A673 (cell line): ENCODE results near the gene PRTFDC1. TPM values are rescaled to one million over a fixed set of nuclear protein-coding genes. Genes with fewer than 3 reads are reported as not detected.

Experiments used
- BruUV-seq: library from RNA; stranded (reverse); fragments of 400-500 nt; replicated peaks from 2 replicates; lab custom pipeline; 2021; lab: Mats Ljungman, UMichigan
- CTCF ChIA-PET: fragments of 300-600 bp; sonication (Branson Sonifier 250); formaldehyde crosslinking; loops from one replicate; lab custom pipeline; 2022; ENCODE audit warnings: antibody characterized with exemption; lab: Charles Lee
- POLR2A ChIA-PET: fragments of 300-600 bp; sonication (Branson Sonifier 250); formaldehyde crosslinking; loops from one replicate; lab custom pipeline; 2022; ENCODE audit warnings: antibody characterized with exemption; ENCODE audit not compliant: low non-redundant PET; lab: Charles Lee
- DNase-seq: peaks from one replicate; pipeline ENCODE4 v3.0.0-alpha.2; 2015; ENCODE audit warnings: low spot score
- H3K27ac ChIP-seq: fragments of 200-600 bp; sonication (generic); 2 replicates; pipeline ENCODE4 v1.5.1; 2016; ENCODE audit warnings: mixed run types, low read depth, mild to moderate bottlenecking, mixed read lengths, antibody characterized with exemption, low read length; ENCODE audit not compliant: poor library complexity, severe bottlenecking
- H3K27me3 ChIP-seq: fragments of 200-600 bp; sonication (generic); replicated peaks from 2 replicates; pipeline ENCODE4 v1.6.1; 2017; ENCODE audit warnings: mixed run types, low read depth, mild to moderate bottlenecking, mixed read lengths, antibody characterized with exemption, low read length; ENCODE audit not compliant: insufficient read depth, poor library complexity
- H3K36me3 ChIP-seq: fragments of 200-600 bp; sonication (generic); 2 replicates; pipeline ENCODE4 v1.6.1; 2016; ENCODE audit warnings: mixed run types, mild to moderate bottlenecking, mixed read lengths, antibody characterized with exemption, low read length; ENCODE audit not compliant: insufficient read depth, poor library complexity, severe bottlenecking
- H3K4me1 ChIP-seq: fragments of 200-600 bp; sonication (generic); 2 replicates; pipeline ENCODE4 v1.6.1; 2017; ENCODE audit warnings: mixed run types, mild to moderate bottlenecking, mixed read lengths, antibody characterized with exemption, low read length; ENCODE audit not compliant: insufficient read depth, poor library complexity, severe bottlenecking
- H3K4me3 ChIP-seq: fragments of 200-600 bp; sonication (generic); 2 replicates; pipeline ENCODE4 v1.5.1; 2016; ENCODE audit warnings: low read depth, mixed run types, mild to moderate bottlenecking, mixed read lengths, low read length; ENCODE audit not compliant: poor library complexity, severe bottlenecking
- H3K9me3 ChIP-seq: fragments of 200-600 bp; sonication (generic); 2 replicates; pipeline ENCODE4 v1.6.1; 2016; ENCODE audit warnings: mixed run types, low read depth, mild to moderate bottlenecking, mixed read lengths, antibody characterized with exemption, low read length; ENCODE audit not compliant: poor library complexity, severe bottlenecking
- CTCF ChIP-seq: fragments of 300-800, 200-600 bp; sonication (generic); conservative IDR thresholded peaks from 2 replicates; pipeline ENCODE4 v1.5.1; 2017; ENCODE audit warnings: low read depth, mild to moderate bottlenecking, antibody characterized with exemption, low read length, moderate library complexity, mixed read lengths
- EZH2 ChIP-seq: fragments of 200-600 bp; sonication (generic); IDR thresholded peaks from 2 replicates; pipeline ENCODE4 v1.6.1; 2017; ENCODE audit warnings: borderline replicate concordance, low read depth, mild to moderate bottlenecking, mixed read lengths, antibody characterized with exemption, low read length; ENCODE audit not compliant: poor library complexity, severe bottlenecking
- intact Hi-C: fragments of 100-400 bp; cut with micrococcal nuclease; formaldehyde crosslinking; loops from one replicate; pipeline ENCODE4 v1.10.0; 2022; ENCODE audit not compliant: unreplicated experiment
- total RNA-seq: library from RNA; stranded (reverse); gene quantifications from 2 replicates; pipeline ENCODE4 v1.2.3, GENCODE V29; 2021

Gene PRTFDC1
- total RNA-seq, 1 experiment from 2014 or later = 49.8 TPM

DNA sequence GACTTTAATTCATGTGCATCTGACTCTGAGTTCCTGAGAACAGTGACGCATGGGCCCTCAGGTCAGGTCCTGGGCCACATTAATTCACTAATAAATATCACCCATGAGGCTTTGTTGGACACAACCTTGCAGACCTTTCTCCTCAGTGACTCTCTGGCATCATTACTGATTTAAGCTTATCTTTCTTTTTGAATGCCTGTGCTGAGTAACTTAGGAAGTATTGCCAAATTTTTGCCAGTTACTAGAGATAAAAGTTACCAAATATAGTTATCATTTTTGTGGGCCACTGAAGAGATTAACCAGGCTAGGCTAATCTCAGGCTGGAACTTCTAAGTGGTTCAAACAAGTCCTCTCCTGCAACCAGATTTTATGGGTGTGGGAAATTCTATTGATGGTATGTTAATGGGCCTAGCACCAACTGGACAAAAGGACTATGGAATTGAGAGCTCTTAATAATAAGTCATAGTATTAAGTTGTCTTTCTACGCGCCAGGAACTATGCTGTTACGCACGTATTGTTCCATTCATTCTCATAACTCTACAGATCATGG lies 28.8 kb upstream of the PRTFDC1 start:
- no peak for DNase-seq
- ChIA-PET CTCF (no interaction called here), POLR2A (no interaction called here)
- no TSS peak for BruUV-seq
- H3K4me1 ChIP-seq = no peaks in the 10 kb centered on the region
- no peaks in the 10 kb centered on the region for H3K9me3 ChIP-seq
- intact Hi-C loops = no loop called here
- TF ChIP-seq CTCF (no peak), EZH2 (no peak)
- no peaks in the 10 kb centered on the region for H3K27me3 ChIP-seq
- H3K27ac ChIP-seq = no peak overlapping the region
- no peak overlapping the region for H3K4me3 ChIP-seq
- no peaks in the 10 kb centered on the region for H3K36me3 ChIP-seq

DNA sequence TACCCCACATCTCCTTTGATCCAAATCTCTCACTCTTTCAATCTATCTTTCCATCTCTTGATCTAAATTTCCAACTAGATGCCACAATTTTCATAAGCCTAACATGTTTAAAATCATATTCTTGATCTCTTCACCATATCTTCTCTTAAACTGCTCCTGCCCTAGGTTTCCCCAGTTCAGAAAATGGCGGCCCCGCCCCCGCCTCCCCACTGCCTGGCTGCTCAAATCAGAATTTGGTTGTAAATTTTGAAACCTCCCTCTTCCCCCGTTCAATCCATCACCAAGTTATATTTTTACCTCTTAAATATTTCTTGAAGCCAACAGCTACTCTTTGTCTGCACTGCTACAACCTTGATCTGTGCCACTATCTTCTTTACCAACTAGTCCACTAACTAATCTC lies 27.3 kb upstream of the PRTFDC1 start:
- TF ChIP-seq EZH2 (no peak), CTCF (no peak)
- DNase-seq = no peak
- Histone ChIP-seq H3K36me3 (no peaks in the 10 kb centered on the region), H3K27me3 (no peaks in the 10 kb centered on the region), H3K4me1 (no peaks in the 10 kb centered on the region), H3K9me3 (no peaks in the 10 kb centered on the region), H3K4me3 (no peak overlapping the region), H3K27ac (no peak overlapping the region)
- intact Hi-C loops = no loop called here
- POLR2A ChIA-PET = no interaction called here
- CTCF ChIA-PET = interaction anchor here (0.6 kb wide), 1 partner anchor 47 kb away, joined by 3 read pairs; no protein-coding TSS in a partner anchor
- no TSS peak for BruUV-seq

DNA sequence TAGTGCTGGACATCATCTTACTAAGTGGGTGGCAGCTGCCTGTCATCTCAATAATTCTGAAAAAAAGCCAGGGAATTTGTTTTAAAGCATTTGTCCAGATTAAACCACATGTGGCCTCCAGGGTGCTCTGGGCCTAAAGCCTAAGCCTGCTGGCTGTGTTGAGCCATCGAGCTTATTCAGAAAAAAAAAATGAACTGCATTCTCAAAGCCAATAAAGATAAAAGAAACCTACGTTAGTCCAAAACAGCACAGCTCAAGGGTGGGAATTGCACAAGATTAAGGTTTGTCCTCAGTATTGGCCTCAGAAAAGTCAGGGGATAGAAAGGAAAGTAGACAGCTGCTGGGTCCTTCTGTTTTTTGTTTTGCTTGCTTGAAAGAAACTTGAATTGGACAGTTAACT lies 22.6 kb upstream of the PRTFDC1 start:
- Histone ChIP-seq H3K27me3 (no peaks in the 10 kb centered on the region), H3K4me3 (no peak overlapping the region), H3K27ac (no peak overlapping the region), H3K36me3 (no peaks in the 10 kb centered on the region), H3K9me3 (no peaks in the 10 kb centered on the region), H3K4me1 (no peaks in the 10 kb centered on the region)
- DNase-seq = no peak
- TF ChIP-seq EZH2 (no peak), CTCF (no peak)
- ChIA-PET CTCF (no interaction called here), POLR2A (interaction anchor here (0.6 kb wide), 1 partner anchor 355 kb away, joined by 3 read pairs; no protein-coding TSS in a partner anchor)
- no TSS peak for BruUV-seq
- intact Hi-C loops = no loop called here
